LNCaP clone FGC (cell line): Measurements from ENCODE around the gene WNT7B.

ENCODE experiments used
- DNase-seq: peaks from one replicate; pipeline ENCODE4 v3.0.0-alpha.2; 2011; ENCODE audit warnings: low read depth
- H3K4me3 ChIP-seq: 2 replicates; pipeline ENCODE4 v1.5.1; 2011; ENCODE audit warnings: mild to moderate bottlenecking, low read depth, low read length, control low read depth
- TF ChIP-seq, protein P1 (sequence below): IDR thresholded peaks from 2 replicates; pipeline ENCODE4 v1.5.1; 2012; ENCODE audit warnings: mild to moderate bottlenecking; ENCODE audit not compliant: control insufficient read depth, insufficient read depth; ENCODE audit errors: extremely low read depth

Gene WNT7B

DNA sequence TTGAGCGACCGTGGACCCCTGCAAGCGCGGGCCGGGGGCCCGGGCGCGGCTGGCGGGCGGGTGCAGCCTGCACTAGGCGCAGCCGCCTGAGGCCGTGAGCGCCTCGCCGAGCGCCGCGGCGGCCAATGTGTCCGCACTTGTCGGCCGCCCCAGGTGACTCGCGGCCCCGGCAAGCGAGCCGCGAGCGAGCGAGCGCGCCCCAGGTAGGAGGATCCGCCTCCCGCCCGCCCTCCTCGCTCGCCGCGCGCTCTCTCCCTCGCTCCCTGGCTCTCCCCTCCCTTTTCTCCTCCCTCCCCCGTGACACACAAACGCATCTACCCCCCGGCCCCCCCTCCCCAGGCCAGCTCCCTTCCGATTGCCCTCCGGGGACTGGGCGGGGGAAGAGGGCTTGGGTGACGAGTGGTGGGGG, at the start of gene WNT7B:
WNT7B (minus strand) TSS at position 160 of the 409 bp plus-strand sequence. CDS start 408 bp downstream, outside the sequence.
- no peak for DNase-seq
- H3K4me3 ChIP-seq: peak within 1 kb of the TSS; percentile 63
- TF ChIP-seq, protein P1, sequence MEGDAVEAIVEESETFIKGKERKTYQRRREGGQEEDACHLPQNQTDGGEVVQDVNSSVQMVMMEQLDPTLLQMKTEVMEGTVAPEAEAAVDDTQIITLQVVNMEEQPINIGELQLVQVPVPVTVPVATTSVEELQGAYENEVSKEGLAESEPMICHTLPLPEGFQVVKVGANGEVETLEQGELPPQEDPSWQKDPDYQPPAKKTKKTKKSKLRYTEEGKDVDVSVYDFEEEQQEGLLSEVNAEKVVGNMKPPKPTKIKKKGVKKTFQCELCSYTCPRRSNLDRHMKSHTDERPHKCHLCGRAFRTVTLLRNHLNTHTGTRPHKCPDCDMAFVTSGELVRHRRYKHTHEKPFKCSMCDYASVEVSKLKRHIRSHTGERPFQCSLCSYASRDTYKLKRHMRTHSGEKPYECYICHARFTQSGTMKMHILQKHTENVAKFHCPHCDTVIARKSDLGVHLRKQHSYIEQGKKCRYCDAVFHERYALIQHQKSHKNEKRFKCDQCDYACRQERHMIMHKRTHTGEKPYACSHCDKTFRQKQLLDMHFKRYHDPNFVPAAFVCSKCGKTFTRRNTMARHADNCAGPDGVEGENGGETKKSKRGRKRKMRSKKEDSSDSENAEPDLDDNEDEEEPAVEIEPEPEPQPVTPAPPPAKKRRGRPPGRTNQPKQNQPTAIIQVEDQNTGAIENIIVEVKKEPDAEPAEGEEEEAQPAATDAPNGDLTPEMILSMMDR: no peak

DNA sequence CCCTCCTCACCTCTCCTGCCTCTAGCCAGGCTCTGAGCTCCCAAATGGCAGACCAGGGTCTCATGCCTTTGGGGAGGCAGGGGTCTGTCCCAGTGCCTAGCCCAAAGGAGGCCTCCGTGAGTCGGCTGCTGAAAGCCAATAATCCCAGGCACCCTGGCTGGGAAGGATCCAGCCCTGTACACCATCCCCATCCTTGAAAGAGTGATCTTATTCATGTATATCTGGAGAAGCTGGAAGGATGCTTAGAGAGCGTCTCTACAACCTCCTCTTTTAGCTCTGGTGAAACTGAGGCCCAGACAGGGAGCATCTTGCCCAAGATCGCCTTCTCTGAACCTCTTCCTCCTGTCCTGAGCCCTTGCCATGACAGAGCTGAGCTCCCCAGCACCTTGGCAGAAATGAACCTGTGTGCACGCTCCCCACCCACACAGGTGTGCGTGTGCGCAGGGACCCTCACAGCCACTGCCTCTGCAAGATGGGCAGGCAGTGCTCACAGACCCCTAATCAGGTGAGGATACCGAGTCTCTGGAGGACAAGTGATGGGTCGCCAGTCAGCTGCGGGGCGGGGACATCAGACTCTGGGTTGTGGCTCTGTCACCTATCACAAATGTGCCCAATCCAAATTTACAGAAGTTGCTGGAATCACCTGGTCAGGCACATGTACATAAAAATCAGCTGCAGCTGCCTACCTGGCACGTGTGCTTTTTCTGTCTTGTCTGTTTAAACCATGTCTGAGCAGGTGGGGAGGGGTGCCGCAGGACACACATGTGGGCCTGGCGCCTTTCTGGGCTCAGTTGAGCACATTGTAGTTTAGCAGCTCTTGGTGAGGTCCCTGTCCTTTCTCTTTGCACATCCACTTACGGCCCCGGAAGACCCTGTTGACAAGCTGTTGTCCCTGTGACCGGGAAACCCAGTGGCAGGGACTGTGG, 49.3 kb upstream of the WNT7B start:
- H3K4me3 ChIP-seq: no peak overlapping the region
- no peak for DNase-seq
- TF ChIP-seq, protein P1: no peak

DNA sequence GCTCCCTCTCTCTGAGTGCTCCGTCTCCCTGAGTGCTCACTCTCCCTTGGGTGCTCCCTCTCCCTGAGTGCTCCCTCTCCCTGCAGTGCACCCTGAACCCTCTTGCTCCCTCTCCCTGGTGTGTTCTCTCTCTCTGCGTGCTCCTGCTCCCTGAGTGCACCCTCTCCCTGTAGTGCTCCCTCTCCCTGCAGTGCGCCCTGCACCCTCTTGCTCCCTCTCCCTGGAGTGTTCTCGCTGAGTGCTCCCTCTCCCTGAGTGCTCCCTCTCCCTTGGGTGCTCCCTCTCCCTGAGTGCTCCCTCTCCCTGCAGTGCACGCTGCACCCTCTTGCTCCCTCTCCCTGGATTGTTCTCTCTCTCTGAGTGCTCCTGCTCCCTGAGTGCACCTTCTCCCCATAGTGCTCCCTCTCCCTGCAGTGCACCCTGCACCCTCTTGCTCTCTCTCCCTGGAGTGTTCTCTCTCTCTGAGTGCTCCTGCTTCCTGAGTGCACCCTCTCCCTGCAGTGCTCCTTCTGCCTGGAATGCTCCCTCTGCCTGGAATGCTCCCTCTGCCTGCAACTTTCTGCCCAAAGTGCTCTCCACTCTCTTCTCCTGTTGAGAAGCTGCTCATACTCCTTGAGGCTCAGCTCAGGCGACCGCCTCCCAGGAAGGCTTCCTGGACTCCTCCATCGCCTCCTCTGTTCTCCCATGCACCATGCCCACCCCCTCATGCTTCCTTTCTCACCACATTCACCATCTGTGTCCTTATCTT, 48.4 kb upstream of the WNT7B start:
- TF ChIP-seq, protein P1: no peak
- no peak overlapping the region for H3K4me3 ChIP-seq

DNA sequence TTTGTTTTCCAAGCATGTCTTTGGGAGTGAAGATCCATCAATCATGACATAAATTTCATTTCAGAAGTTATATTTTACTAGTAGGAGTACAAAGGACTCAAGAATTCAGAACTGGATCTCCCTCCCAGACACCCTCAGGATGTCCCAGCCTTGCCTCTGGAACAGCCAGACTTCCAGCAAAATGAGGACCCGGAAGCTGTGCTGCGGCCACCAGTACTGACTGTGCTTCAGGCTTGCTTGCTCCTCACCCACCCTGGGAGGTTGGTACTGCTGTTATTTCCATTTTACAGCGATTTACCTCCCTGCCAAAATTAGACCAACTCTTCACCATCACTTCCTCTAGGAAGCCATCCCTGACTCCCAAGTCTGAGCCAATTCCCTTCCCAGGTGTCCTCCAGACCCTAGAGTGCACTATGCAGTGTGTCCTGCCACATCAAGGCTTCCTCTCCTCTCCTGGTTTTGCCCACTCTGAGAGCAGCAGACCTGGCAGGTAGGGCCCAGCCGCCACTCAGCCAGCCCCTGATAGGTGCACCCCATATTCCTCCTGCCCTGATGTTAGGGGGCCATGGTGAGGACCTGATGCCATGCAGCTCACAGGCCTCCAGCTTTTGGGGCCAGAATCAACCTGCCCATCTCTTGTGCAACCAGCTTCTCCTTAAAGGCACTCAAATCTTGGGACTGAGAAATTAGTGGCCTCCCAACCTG, 47.3 kb upstream of the WNT7B start:
- no peak overlapping the region for H3K4me3 ChIP-seq
- DNase-seq: no peak
- TF ChIP-seq, protein P1: no peak

More for the DNA sequence above, 48.4 kb upstream of the WNT7B start:
- no peak for DNase-seq

DNA sequence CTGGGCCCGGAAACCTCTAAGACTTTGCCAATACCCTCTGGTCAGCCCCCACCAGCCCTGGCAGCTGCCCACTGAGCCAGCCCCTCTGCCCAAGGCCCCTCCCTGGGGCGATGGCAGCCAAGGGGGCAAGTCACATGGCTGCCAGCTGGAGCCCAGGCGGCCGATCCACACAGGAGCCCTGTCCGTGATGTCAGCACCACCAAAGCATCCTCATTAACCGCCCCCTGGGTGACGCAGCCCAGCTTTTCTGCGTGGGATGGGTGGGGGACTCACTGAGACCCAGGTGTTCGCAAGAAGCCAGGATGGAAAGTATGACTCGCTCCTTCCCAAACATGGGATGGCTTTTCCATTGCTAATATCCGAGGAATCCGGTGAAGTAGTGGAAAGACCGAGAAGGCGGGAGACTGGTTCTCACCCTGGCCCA, 46.6 kb upstream of the WNT7B start:
- no peak for DNase-seq
- H3K4me3 ChIP-seq: no peak overlapping the region
- TF ChIP-seq, protein P1: no peak

DNA sequence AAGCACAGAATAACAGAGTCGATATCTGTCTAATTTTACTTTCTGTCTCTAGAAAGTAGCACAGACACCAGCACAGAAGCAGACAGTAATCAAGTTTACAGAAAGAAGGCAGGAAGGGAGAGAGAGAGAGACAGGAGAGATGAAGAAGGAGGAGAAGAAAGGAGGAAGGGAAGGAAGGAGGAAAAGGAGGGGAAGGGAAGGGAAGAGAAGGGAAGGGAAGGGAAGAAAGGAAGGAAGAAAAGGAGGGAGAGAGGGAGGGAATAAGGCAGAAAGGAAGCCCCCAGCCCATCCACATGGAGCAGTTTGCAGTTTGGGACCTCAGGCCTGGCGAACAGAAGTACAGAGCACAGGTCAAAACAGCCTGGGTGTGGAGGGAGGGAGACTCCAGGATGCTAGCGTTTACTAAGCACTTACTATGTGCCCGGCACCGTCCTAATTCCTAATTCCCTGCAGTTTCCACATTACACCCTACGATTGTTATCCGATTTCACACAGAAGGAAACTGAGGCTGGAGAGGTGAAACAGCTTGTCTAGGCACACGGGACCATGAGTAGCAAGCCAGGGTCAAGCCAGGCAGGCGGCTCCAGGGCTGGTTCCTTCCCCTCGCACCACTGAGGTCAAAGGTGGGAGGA, 46.0 kb upstream of the WNT7B start:
- no peak overlapping the region for H3K4me3 ChIP-seq
- DNase-seq: no peak
- TF ChIP-seq, protein P1: no peak
